GM18907 (cell line): ENCODE measurements around the gene DMD.
A peak's percentile ranks its signal among the peaks of the same experiment; 100 is the strongest.

Source experiments
- ATAC-seq: cut with Tn5 transposase; IDR thresholded peaks from one replicate; pipeline ENCODE4 v1.9.1; 2021; ENCODE audit warnings: mild to moderate bottlenecking, moderate library complexity; ENCODE audit not compliant: unreplicated experiment

Gene DMD

GRCh38 chrX:32514986-32515385 is 696.4 kb downstream of the DMD start:
- peak; percentile 96 for ATAC-seq

GRCh38 chrX:32501606-32502005 is 709.7 kb downstream of the DMD start:
- ATAC-seq = no peak

GRCh38 chrX:32496671-32497070 is 714.7 kb downstream of the DMD start:
- ATAC-seq = no peak

DNA sequence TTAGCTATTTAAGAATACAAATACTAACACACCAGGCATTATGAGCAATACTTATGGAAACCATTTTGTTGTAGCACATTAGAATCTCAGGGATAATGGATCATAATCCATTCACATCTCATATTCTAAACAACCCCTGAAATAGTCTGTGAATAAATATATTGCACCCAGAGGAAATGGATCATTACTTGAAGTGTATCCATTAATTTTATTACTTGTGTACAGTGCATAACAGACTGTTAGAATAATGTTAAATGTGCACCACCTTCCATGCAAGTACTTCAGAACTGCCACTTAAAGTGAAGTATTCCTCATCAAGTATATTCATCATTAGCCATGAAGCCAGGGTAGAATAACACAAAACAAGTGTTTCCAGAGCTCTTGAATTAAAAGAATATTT is 715.5 kb downstream of the DMD start:
- no peak for ATAC-seq

- no peak for ATAC-seq
Measured at GRCh38 chrX:32489125-32489524, 722.2 kb downstream of the DMD start.

GRCh38 chrX:32483534-32484136 is 727.7 kb downstream of the DMD start:
- ATAC-seq = peak; percentile 58

GRCh38 chrX:32480019-32480418 is 731.3 kb downstream of the DMD start:
- ATAC-seq = no peak

DNA sequence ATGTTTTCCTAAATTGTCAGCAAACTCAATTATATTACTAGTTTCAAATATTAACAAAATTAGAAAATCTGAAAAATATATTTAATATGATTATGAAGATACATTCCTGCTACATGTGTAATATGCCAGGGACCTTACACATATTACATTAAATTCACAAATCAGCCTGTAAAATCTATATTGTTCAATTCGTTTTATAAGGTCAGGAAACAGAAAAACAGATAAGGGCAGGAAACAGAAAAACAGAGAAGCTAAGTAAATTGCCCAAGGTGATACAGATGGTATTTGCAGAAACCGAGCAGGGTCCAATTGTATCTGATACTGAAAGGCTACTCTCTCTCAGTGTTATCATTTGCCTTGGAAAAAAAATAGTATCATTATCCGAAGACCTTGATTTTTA is 739.0 kb downstream of the DMD start:
- no peak for ATAC-seq

DNA sequence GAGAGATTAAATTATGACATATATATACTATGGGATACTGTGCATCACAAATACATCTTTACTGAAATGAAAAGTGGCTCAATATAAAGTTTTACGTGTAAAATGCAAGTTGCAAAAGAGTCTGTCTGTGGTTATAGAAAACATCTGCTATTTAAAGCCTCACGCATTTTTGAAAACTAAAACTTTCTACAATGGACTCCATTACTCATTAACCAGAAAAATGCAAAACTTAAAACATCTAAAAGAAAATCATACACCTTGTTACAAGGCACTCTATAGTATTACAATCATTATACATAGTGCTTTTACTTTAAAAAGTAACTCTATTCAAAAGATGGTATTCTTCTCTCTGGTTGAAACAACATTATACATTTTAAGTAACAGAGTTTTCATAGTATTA is 755.6 kb downstream of the DMD start:
- ATAC-seq = peak; percentile 60

- no peak for ATAC-seq
Measured at GRCh38 chrX:32451954-32452695, 759.2 kb downstream of the DMD start.

DNA sequence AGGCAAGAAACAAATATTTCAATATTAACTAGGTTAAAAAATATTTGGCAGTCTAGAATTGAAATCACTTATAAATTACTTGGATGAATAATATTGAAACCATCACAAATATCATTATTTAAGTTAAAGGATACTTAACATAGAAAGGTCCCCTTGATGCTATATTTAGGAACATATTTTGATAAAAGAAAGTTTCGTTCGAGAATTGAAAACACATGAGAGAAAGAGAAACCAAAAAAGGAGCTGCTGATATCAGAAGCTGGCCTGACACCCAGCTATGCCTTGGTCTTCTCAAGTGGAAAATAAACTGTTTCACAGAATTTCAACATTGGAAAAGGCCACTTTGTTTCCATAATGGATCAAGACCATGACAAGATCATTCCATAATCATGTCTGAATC is 762.4 kb downstream of the DMD start:
- peak; percentile 72 for ATAC-seq

- ATAC-seq = peak; percentile 100
Measured at GRCh38 chrX:32448320-32448719, 763.0 kb downstream of the DMD start.

DNA sequence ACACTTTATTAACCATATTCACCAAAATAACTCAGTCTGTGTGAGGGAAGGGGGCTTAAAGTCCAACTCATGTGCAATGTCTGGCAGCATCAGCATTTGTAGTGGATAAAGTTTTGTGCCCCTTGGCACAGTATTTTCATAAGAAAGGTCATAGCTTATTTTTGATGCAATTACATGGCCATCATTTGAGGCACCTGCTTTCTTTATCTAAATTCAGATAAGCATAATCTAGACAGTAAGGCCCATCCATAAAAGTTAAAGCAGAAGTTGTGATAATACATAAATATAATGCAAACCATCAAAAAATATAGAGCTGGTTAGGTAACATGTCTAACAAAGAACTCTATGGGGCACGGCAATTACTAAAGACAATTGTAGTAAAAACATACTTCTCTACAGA is 763.7 kb downstream of the DMD start:
- no peak for ATAC-seq

- no peak for ATAC-seq
Measured at GRCh38 chrX:32443841-32444240, 767.5 kb downstream of the DMD start.

- no peak for ATAC-seq
Measured at GRCh38 chrX:32421266-32421665, 790.1 kb downstream of the DMD start.

- peak; percentile 81 for ATAC-seq
Measured at GRCh38 chrX:32408389-32408788, 803.0 kb downstream of the DMD start.

DNA sequence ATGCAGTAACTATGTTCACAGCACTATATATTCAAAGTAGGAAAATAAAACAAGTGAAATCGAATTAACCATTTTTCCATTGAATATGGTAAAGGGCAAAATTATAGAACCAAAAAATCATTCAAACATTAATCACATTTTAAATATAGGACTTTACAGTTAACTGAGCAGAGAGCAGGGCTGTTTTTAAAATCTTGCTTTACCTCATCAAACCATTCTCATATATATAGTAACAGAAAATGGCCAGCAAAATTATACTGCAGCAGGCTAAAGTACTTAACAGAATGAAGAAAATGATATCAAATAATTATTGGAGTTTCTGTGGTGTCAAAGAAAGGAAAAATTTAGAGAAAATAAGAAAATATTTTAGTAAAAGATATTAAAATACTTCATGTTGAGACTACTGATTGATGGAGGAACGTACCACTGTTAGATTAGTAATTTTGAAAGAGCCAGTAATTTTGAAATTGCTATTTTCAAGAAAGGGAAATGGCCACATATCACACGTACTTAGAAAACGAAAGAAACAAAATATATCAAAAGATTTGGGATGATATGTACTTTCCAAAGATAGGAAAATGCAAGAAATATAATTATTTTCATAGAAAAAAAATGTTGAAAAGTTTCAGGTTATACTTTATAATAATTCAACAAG is 813.7 kb downstream of the DMD start:
- peak; percentile 86 for ATAC-seq

GRCh38 chrX:32395878-32396277 is 815.5 kb downstream of the DMD start:
- no peak for ATAC-seq

GRCh38 chrX:32392655-32393054 is 818.7 kb downstream of the DMD start:
- no peak for ATAC-seq

DNA sequence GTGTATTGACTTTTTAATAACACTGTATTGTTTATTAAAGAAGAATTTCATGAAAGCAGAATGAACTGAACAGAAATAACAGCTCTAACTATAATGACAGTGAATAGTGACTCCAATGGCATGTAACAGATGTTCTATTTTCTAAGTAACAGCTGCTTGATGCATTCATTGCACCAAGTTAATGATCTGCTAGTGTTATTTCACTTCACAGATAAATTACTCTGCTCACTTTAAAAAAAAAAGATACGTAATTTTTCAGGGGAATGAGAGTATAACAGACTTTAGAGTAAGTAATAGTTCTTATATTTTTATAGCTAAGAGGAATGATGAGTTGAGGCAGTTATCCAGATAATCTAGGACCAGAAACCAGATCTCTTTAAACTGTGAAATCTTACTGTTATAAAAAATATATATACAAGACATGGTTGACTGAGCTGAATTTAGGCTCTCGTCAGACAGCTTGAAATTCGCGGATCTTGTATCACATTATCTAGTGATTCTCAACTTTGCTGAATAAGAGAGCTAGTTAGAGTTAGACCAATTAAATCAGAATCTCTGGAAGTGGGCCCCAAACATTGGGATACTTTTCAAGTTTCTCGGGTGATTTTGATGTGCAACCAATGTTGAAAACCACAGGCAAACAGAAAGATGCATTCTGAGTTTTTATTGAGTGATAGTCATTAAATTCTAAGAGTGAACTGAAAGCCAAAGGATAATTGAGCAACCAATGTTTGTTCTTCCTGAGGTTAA is 840.7 kb downstream of the DMD start:
- ATAC-seq = no peak

DNA sequence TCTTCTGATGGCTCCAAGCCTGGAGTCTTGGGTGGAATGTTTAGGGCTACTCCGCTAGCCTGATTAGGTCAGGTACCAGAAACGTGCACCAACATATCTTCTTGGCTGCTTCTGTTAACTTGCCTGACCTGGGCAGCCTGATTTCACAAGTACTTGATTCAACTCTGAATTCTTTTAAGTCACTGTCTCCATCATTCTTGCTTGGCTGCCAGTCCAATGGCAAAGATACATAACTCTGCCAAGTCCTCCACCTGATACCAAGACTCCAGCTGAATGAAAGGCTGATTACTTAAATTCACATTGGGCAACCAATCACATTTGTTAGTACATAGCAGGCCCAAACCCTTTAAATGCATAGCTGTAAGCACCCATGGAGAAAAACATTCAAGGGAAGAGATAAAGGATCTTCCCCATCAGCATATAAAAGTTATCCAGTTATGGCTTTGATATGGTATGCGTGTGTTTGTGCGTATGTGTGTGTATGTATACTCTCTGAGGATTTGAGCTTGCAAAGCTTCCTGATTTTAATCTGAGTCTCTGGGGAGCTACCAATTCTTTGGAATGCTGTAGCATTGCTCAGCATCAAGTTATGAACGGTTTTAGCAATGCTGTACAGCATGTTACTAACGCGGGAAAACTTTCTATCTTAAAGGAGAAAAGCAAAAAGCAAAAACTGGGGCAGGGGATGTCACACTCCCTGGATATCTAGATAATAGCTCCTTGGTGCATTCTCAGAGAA is 917.2 kb downstream of the DMD start:
- ATAC-seq = no peak
